HEK293T (cell line): ENCODE results near the gene AGAP1.

Experiments used
- CTCF ChIA-PET: fragments of 350-600 bp; formaldehyde crosslinking; extraction: SDS; loops from one replicate; lab custom pipeline; 2021; ENCODE audit warnings: antibody characterized with exemption, inconsistent platforms; lab: Yijun Ruan, JAX
- POLR2A ChIA-PET: fragments of 350-600 bp; formaldehyde crosslinking; extraction: SDS; loops from one replicate; lab custom pipeline; 2020; ENCODE audit warnings: antibody characterized with exemption, inconsistent platforms; lab: Yijun Ruan, JAX
- DNase-seq: peaks from one replicate; pipeline ENCODE4 v3.0.0; 2012; ENCODE audit warnings: mixed read lengths; ENCODE audit errors: extremely low spot score
- ARNT ChIP-seq: fragments of 450-650 bp; IDR thresholded peaks from 2 replicates; pipeline ENCODE4 v1.6.1; 2017; ENCODE audit warnings: mild to moderate bottlenecking
- BHLHE40 ChIP-seq: fragments of 450-650 bp; IDR thresholded peaks from 2 replicates; pipeline ENCODE4 v1.6.1; 2016; ENCODE audit warnings: mild to moderate bottlenecking, moderate library complexity, borderline replicate concordance
- CTBP1 ChIP-seq: fragments of 450-650 bp; IDR thresholded peaks from 2 replicates; pipeline ENCODE4 v1.6.1; 2016; ENCODE audit warnings: borderline replicate concordance
- ELF4 ChIP-seq: fragments of 450-650 bp; IDR thresholded peaks from 2 replicates; pipeline ENCODE4 v1.6.1; 2017; ENCODE audit warnings: antibody characterized with exemption
- FOXA1 ChIP-seq: fragments of 450-650 bp; IDR thresholded peaks from 2 replicates; pipeline ENCODE4 v1.6.1; 2016; ENCODE audit warnings: mild to moderate bottlenecking
- FOXK2 ChIP-seq: fragments of 450-650 bp; IDR thresholded peaks from 2 replicates; pipeline ENCODE4 v1.6.1; 2016; ENCODE audit warnings: mild to moderate bottlenecking
- FOXM1 ChIP-seq: fragments of 450-650 bp; IDR thresholded peaks from 2 replicates; pipeline ENCODE4 v1.6.1; 2017; ENCODE audit warnings: mild to moderate bottlenecking, borderline replicate concordance
- HDGF ChIP-seq: fragments of 450-650 bp; IDR thresholded peaks from 2 replicates; pipeline ENCODE4 v1.6.1; 2017; ENCODE audit warnings: antibody characterized with exemption, borderline replicate concordance
- L3MBTL2 ChIP-seq: fragments of 450-650 bp; conservative IDR thresholded peaks from 2 replicates; pipeline ENCODE4 v1.6.1; 2016; ENCODE audit warnings: mild to moderate bottlenecking
- LEF1 ChIP-seq: fragments of 450-650 bp; IDR thresholded peaks from 2 replicates; pipeline ENCODE4 v1.6.1; 2017; ENCODE audit warnings: mild to moderate bottlenecking, borderline replicate concordance
- NFRKB ChIP-seq: fragments of 450-650 bp; IDR thresholded peaks from 2 replicates; pipeline ENCODE4 v1.6.1; 2016; ENCODE audit warnings: mild to moderate bottlenecking, moderate library complexity
- PKNOX1 ChIP-seq: fragments of 450-650 bp; IDR thresholded peaks from 2 replicates; pipeline ENCODE4 v1.6.1; 2016
- SP1 ChIP-seq: fragments of 450-650 bp; IDR thresholded peaks from 2 replicates; pipeline ENCODE4 v1.6.1; 2017
- SUZ12 ChIP-seq: fragments of 450-650 bp; IDR thresholded peaks from 2 replicates; pipeline ENCODE4 v1.6.1; 2016; ENCODE audit warnings: mild to moderate bottlenecking
- TARDBP ChIP-seq: fragments of 450-650 bp; IDR thresholded peaks from 2 replicates; pipeline ENCODE4 v1.6.1; 2016
- ZNF384 ChIP-seq: fragments of 450-650 bp; IDR thresholded peaks from 2 replicates; pipeline ENCODE4 v1.6.1; 2016

AGAP1 gene

GRCh38 chr2:236103981-236104380 is 610.1 kb downstream of the AGAP1 start:
- ChIA-PET POLR2A (no interaction called here), CTCF (no interaction called here)
- no peak for DNase-seq
- TF ChIP-seq LEF1 (no peak), SUZ12 (no peak), L3MBTL2 (no peak), HDGF (no peak), SP1 (no peak), FOXA1 (no peak), CTBP1 (no peak), TARDBP (no peak), NFRKB (no peak), ARNT (no peak), PKNOX1 (no peak), FOXM1 (no peak), BHLHE40 (no peak), FOXK2 (no peak), ELF4 (no peak), ZNF384 (no peak)

GRCh38 chr2:236105955-236106607 is 612.2 kb downstream of the AGAP1 start:
- no peak for TF ChIP-seq ARNT
- TF ChIP-seq PKNOX1, result no peak
- TF ChIP-seq FOXK2, result no peak
- no peak for TF ChIP-seq SUZ12
- TF ChIP-seq FOXM1, result no peak
- TF ChIP-seq FOXA1, result no peak
- no peak for TF ChIP-seq HDGF
- no peak for TF ChIP-seq TARDBP
- no peak for TF ChIP-seq SP1
- TF ChIP-seq NFRKB, result no peak
- ChIA-PET POLR2A (no interaction called here), CTCF (no interaction called here)
- no peak for DNase-seq

GRCh38 chr2:236106761-236107160 is 612.9 kb downstream of the AGAP1 start:
- TF ChIP-seq NFRKB, result no peak
- no peak for TF ChIP-seq L3MBTL2
- TF ChIP-seq FOXK2, result no peak
- TF ChIP-seq ELF4, result no peak
- TF ChIP-seq ZNF384, result no peak
- TF ChIP-seq CTBP1, result no peak
- no peak for TF ChIP-seq PKNOX1
- TF ChIP-seq SP1, result no peak
- TF ChIP-seq FOXA1, result no peak
- no peak for TF ChIP-seq ARNT
- no peak for TF ChIP-seq TARDBP
- no peak for TF ChIP-seq SUZ12
- no peak for TF ChIP-seq LEF1
- no peak for TF ChIP-seq BHLHE40
- ChIA-PET CTCF (no interaction called here), POLR2A (no interaction called here)
- no peak for DNase-seq

GRCh38 chr2:236107536-236107935 is 613.7 kb downstream of the AGAP1 start:
- DNase-seq, result no peak
- POLR2A ChIA-PET, result no interaction called here
- CTCF ChIA-PET, result no interaction called here
- TF ChIP-seq PKNOX1 (no peak), FOXM1 (no peak), NFRKB (no peak), L3MBTL2 (no peak)

GRCh38 chr2:236107942-236108625 is 614.2 kb downstream of the AGAP1 start:
- POLR2A ChIA-PET, result no interaction called here
- TF ChIP-seq ZNF384 (no peak), ARNT (no peak), FOXK2 (no peak), NFRKB (no peak), LEF1 (no peak), TARDBP (no peak), CTBP1 (no peak), SP1 (no peak), PKNOX1 (no peak), BHLHE40 (no peak), HDGF (no peak), FOXM1 (no peak), FOXA1 (no peak), ELF4 (no peak), SUZ12 (no peak), L3MBTL2 (no peak)

More at GRCh38 chr2:236107942-236108625, 614.2 kb downstream of the AGAP1 start:
- CTCF ChIA-PET, result no interaction called here
- DNase-seq, result no peak
